Fibroblast of villous mesenchyme (primary cell): ENCODE data around the gene STK32B. TPM values are rescaled to one million over a fixed set of nuclear protein-coding genes. Genes with fewer than 3 reads are reported as not detected.
"Not testable (repeated sequence)": the region's sequence is repeated elsewhere in the genome, so short reads cannot be mapped to it uniquely, and the experiment has no call there.

Source experiments
- DNase-seq: peaks from one replicate; pipeline ENCODE4 v3.0.0-alpha.2; 2010; ENCODE audit warnings: low read depth
- H3K4me3 ChIP-seq: 2 replicates; pipeline ENCODE4 v1.5.1; 2011; ENCODE audit warnings: low read depth, mild to moderate bottlenecking, low read length
- CTCF ChIP-seq: IDR thresholded peaks from 2 replicates; pipeline ENCODE4 v1.5.1; 2012; ENCODE audit warnings: low read depth, mild to moderate bottlenecking, low read length; ENCODE audit not compliant: insufficient read depth
- total RNA-seq: library from RNA; depleted of rRNA; stranded (reverse); fragments of >200 nt; gene quantifications from 2 replicates; pipeline ENCODE4 v1.2.3, GENCODE V29; 2012

Gene STK32B
- total RNA-seq, 1 donor: 2.6 TPM

- H3K4me3 ChIP-seq: no peak overlapping the region
- TF ChIP-seq CTCF: no peak
- DNase-seq: no peak
These were observed 210.6 kb downstream of the STK32B start for GRCh38 chr4:5261866-5262265.

DNA sequence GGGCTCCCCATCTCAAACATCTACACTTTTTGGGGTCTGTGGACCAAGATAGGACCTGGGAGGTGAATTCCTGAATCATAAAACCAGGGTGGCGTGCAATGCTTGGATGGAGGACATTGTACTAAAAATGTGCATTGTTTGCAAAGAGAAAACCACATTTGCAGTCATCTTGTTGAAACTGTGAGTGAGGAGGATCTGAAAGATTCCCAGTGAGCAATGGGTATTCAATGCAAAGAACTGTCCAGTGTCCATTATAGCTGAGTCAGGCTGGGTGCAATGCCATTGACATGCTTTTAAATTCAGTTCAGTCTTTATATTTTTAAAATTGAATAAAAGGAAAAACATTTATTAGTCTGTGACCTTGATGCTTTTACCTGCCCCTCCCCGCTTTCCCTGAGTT, 215.7 kb downstream of the STK32B start:
- H3K4me3 ChIP-seq: no peak overlapping the region
- TF ChIP-seq CTCF: no peak
- DNase-seq: no peak

DNA sequence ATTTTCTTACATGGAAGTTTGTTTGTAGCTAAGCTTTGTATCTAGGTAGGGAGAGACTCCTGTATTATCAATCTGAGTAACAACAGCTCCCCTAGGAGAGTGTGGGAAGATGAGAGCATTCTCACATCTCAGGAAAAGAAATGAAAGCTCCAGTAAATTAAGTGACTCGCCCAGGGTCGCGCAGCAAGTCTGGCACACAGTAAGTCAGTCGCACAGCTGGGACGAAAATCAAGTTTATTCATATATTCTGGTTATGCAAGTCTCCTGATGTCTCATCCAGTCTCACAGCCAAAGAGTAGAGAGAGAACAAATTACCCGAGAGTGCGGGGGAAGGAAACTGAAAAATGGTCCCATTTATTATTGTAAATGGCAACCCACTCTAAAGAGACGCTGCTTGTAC, 216.1 kb downstream of the STK32B start:
- no peak for DNase-seq
- no peak overlapping the region for H3K4me3 ChIP-seq

GRCh38 chr4:5276475-5277075, 225.3 kb downstream of the STK32B start:
- DNase-seq: no peak
- H3K4me3 ChIP-seq: no peak overlapping the region
- TF ChIP-seq CTCF: no peak

More for the DNA sequence above, 216.1 kb downstream of the STK32B start:
- TF ChIP-seq CTCF: no peak

DNA sequence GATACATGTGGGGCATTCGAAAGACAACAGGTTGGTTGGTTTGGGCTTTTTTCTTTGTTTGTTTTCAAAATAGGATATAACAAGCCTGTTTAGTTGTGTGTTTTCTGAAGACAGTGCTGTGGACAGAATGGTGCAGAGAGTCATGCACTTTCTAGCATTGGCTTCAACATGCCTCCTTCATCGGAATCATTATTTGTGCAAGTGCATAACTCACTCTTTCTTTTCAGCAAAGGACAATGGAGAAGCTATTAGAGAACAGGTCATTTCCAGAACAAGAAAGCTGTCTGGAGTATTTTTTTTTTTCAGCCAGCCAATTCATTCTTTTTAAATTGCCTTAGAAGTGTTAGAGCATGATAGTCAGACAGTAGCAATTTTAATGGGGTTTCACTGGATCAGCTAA, 225.8 kb downstream of the STK32B start:
- no peak for DNase-seq
- no peak overlapping the region for H3K4me3 ChIP-seq
- TF ChIP-seq CTCF: no peak

GRCh38 chr4:5278213-5278612, 226.9 kb downstream of the STK32B start:
- H3K4me3 ChIP-seq: no peak overlapping the region
- no peak for TF ChIP-seq CTCF
- DNase-seq: no peak

DNA sequence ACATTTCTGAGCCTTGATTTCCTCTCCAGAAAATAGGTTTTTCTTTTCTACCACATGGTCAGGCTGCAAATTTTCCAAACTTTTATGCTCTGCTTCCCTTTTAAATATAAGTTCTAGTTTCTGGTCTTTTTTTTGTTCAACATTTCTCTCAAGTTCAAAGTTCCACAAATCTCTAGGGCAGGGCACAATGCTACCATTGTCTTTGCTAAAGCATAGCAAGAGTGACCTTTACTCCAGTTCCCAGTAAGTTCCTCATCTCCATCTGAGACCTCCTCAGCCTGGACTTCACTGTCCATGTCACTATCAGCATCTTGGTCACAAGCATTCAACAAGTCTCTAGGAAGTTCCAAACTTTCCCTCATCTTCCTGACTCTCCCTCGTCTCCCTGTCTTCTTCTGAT, 228.8 kb downstream of the STK32B start:
- not testable (repeated sequence) for DNase-seq, H3K4me3 ChIP-seq
